ENCODE measurements around the gene PLAC1. TPM values are rescaled to one million over a fixed set of nuclear protein-coding genes. Genes with fewer than 3 reads are reported as not detected.

The PLAC1 gene
- total and polyA plus RNA-seq, 2 donors = 0.23 to 14.5 TPM

- DNase-seq (ENCODE audit: extremely low spot score) = no peak
- no peak overlapping the region for H3K27ac ChIP-seq (ENCODE audit: low read depth)
- no peaks in the 10 kb centered on the region for H3K4me1 ChIP-seq (ENCODE audit: insufficient read depth)
- WGBS = 94% methylated on average over 1 of the region's 1 CpG
- no peak overlapping the region for H3K4me3 ChIP-seq (ENCODE audit: low read depth, low read length)
- H3K36me3 ChIP-seq (ENCODE audit: insufficient read depth) = no peaks in the 10 kb centered on the region
Observed at GRCh38 chrX:134659761-134660160, 1.5 kb upstream of the PLAC1 start.

GRCh38 chrX:134658760-134659023, 421 bp upstream of the PLAC1 start:
- WGBS = 67% methylated on average over 1 of the region's 1 CpG
- H3K27ac ChIP-seq (ENCODE audit: low read depth) = no peak overlapping the region
- no peaks in the 10 kb centered on the region for H3K4me1 ChIP-seq (ENCODE audit: insufficient read depth)
- no peak overlapping the region for H3K4me3 ChIP-seq (ENCODE audit: low read depth, low read length)
- DNase-seq (ENCODE audit: extremely low spot score) = no peak
- H3K36me3 ChIP-seq (ENCODE audit: insufficient read depth) = no peaks in the 10 kb centered on the region

- H3K36me3 ChIP-seq (ENCODE audit: insufficient read depth) = no peaks in the 10 kb centered on the region
- no peak overlapping the region for H3K27ac ChIP-seq (ENCODE audit: low read depth)
- no peaks in the 10 kb centered on the region for H3K4me1 ChIP-seq (ENCODE audit: insufficient read depth)
- no peak for DNase-seq (ENCODE audit: extremely low spot score)
- 74% methylated on average over 3 of the region's 3 CpGs for WGBS
- no peak overlapping the region for H3K4me3 ChIP-seq (ENCODE audit: low read depth, low read length)
Observed at GRCh38 chrX:134654398-134655012, 3.8 kb downstream of the PLAC1 start.

- H3K36me3 ChIP-seq (ENCODE audit: insufficient read depth) = no peaks in the 10 kb centered on the region
- H3K4me3 ChIP-seq (ENCODE audit: low read depth, low read length) = no peak overlapping the region
- 25% methylated on average over 1 of the region's 1 CpG for WGBS
- H3K4me1 ChIP-seq (ENCODE audit: insufficient read depth) = no peaks in the 10 kb centered on the region
- no peak for DNase-seq (ENCODE audit: extremely low spot score)
- H3K27ac ChIP-seq (ENCODE audit: low read depth) = no peak overlapping the region
Observed at GRCh38 chrX:134653835-134654234, 4.4 kb downstream of the PLAC1 start.

GRCh38 chrX:134650701-134651100, 7.6 kb downstream of the PLAC1 start:
- DNase-seq (ENCODE audit: extremely low spot score) = no peak
- WGBS = 49% methylated on average over 6 of the region's 6 CpGs
- no peak overlapping the region for H3K27ac ChIP-seq (ENCODE audit: low read depth)
- H3K4me3 ChIP-seq (ENCODE audit: low read depth, low read length) = no peak overlapping the region
- no peaks in the 10 kb centered on the region for H3K36me3 ChIP-seq (ENCODE audit: insufficient read depth)
- H3K4me1 ChIP-seq (ENCODE audit: insufficient read depth) = no peaks in the 10 kb centered on the region

- Histone ChIP-seq H3K4me1 (ENCODE audit: insufficient read depth) (no peaks in the 10 kb centered on the region), H3K4me3 (ENCODE audit: low read depth, low read length) (no peak overlapping the region), H3K36me3 (ENCODE audit: insufficient read depth) (no peaks in the 10 kb centered on the region), H3K27ac (ENCODE audit: low read depth) (no peak overlapping the region)
- 98% methylated on average over 4 of the region's 4 CpGs for WGBS
- DNase-seq (ENCODE audit: extremely low spot score) = no peak
Observed at GRCh38 chrX:134649770-134650169, 8.5 kb downstream of the PLAC1 start.

- H3K4me3 ChIP-seq (ENCODE audit: low read depth, low read length) = no peak overlapping the region
- H3K36me3 ChIP-seq (ENCODE audit: insufficient read depth) = no peaks in the 10 kb centered on the region
- DNase-seq (ENCODE audit: extremely low spot score) = no peak
- WGBS = 77% methylated on average over 2 of the region's 2 CpGs
- no peaks in the 10 kb centered on the region for H3K4me1 ChIP-seq (ENCODE audit: insufficient read depth)
- no peak overlapping the region for H3K27ac ChIP-seq (ENCODE audit: low read depth)
Observed at GRCh38 chrX:134647477-134647877, 10.8 kb downstream of the PLAC1 start.

- H3K27ac ChIP-seq (ENCODE audit: low read depth) = no peak overlapping the region
- 71% methylated on average over 4 of the region's 4 CpGs for WGBS
- no peaks in the 10 kb centered on the region for H3K36me3 ChIP-seq (ENCODE audit: insufficient read depth)
- H3K4me3 ChIP-seq (ENCODE audit: low read depth, low read length) = no peak overlapping the region
- DNase-seq (ENCODE audit: extremely low spot score) = no peak
- no peaks in the 10 kb centered on the region for H3K4me1 ChIP-seq (ENCODE audit: insufficient read depth)
Observed at GRCh38 chrX:134646691-134647090, 11.6 kb downstream of the PLAC1 start.

- H3K36me3 ChIP-seq (ENCODE audit: insufficient read depth) = no peaks in the 10 kb centered on the region
- DNase-seq (ENCODE audit: extremely low spot score) = no peak
- WGBS = 93% methylated on average over 6 of the region's 6 CpGs
- H3K27ac ChIP-seq (ENCODE audit: low read depth) = no peak overlapping the region
- no peak overlapping the region for H3K4me3 ChIP-seq (ENCODE audit: low read depth, low read length)
- no peaks in the 10 kb centered on the region for H3K4me1 ChIP-seq (ENCODE audit: insufficient read depth)
Observed at GRCh38 chrX:134645936-134646543, 12.2 kb downstream of the PLAC1 start.

- no peaks in the 10 kb centered on the region for H3K36me3 ChIP-seq (ENCODE audit: insufficient read depth)
- WGBS = 50% methylated on average over 1 of the region's 1 CpG
- H3K4me3 ChIP-seq (ENCODE audit: low read depth, low read length) = no peak overlapping the region
- H3K27ac ChIP-seq (ENCODE audit: low read depth) = no peak overlapping the region
- no peak for DNase-seq (ENCODE audit: extremely low spot score)
- H3K4me1 ChIP-seq (ENCODE audit: insufficient read depth) = no peaks in the 10 kb centered on the region
Observed at GRCh38 chrX:134642386-134642785, 15.9 kb downstream of the PLAC1 start.

- 84% methylated on average over 2 of the region's 2 CpGs for WGBS
- no peak overlapping the region for H3K4me3 ChIP-seq (ENCODE audit: low read depth, low read length)
Observed at GRCh38 chrX:134641346-134641745, 16.9 kb downstream of the PLAC1 start.

GRCh38 chrX:134640914-134641313, 17.4 kb downstream of the PLAC1 start:
- Histone ChIP-seq H3K27ac (ENCODE audit: low read depth) (no peak overlapping the region), H3K4me1 (ENCODE audit: insufficient read depth) (no peaks in the 10 kb centered on the region), H3K36me3 (ENCODE audit: insufficient read depth) (no peaks in the 10 kb centered on the region), H3K4me3 (ENCODE audit: low read depth, low read length) (no peak overlapping the region)
- no peak for DNase-seq (ENCODE audit: extremely low spot score)
- WGBS = 98% methylated on average over 4 of the region's 4 CpGs

More at GRCh38 chrX:134641346-134641745, 16.9 kb downstream of the PLAC1 start:
- Histone ChIP-seq H3K4me1 (ENCODE audit: insufficient read depth) (no peaks in the 10 kb centered on the region), H3K27ac (ENCODE audit: low read depth) (no peak overlapping the region), H3K36me3 (ENCODE audit: insufficient read depth) (no peaks in the 10 kb centered on the region)
- DNase-seq (ENCODE audit: extremely low spot score) = no peak

- DNase-seq (ENCODE audit: extremely low spot score) = no peak
- no peaks in the 10 kb centered on the region for H3K4me1 ChIP-seq (ENCODE audit: insufficient read depth)
- H3K4me3 ChIP-seq (ENCODE audit: low read depth, low read length) = no peak overlapping the region
- 52% methylated on average over 5 of the region's 5 CpGs for WGBS
- no peaks in the 10 kb centered on the region for H3K36me3 ChIP-seq (ENCODE audit: insufficient read depth)
- H3K27ac ChIP-seq (ENCODE audit: low read depth) = no peak overlapping the region
Observed at GRCh38 chrX:134636851-134637250, 21.4 kb downstream of the PLAC1 start.

GRCh38 chrX:134634691-134635090, 23.6 kb downstream of the PLAC1 start:
- no peaks in the 10 kb centered on the region for H3K36me3 ChIP-seq (ENCODE audit: insufficient read depth)
- no peak for DNase-seq (ENCODE audit: extremely low spot score)
- H3K4me3 ChIP-seq (ENCODE audit: low read depth, low read length) = no peak overlapping the region
- no peaks in the 10 kb centered on the region for H3K4me1 ChIP-seq (ENCODE audit: insufficient read depth)
- H3K27ac ChIP-seq (ENCODE audit: low read depth) = no peak overlapping the region
- 58% methylated on average over 5 of the region's 5 CpGs for WGBS

GRCh38 chrX:134633832-134634231, 24.4 kb downstream of the PLAC1 start:
- no peaks in the 10 kb centered on the region for H3K4me1 ChIP-seq (ENCODE audit: insufficient read depth)
- H3K4me3 ChIP-seq (ENCODE audit: low read depth, low read length) = no peak overlapping the region
- H3K27ac ChIP-seq (ENCODE audit: low read depth) = no peak overlapping the region
- H3K36me3 ChIP-seq (ENCODE audit: insufficient read depth) = no peaks in the 10 kb centered on the region
- DNase-seq (ENCODE audit: extremely low spot score) = no peak

Data from urinary bladder (tissue), 4 donors.